Measurements from ENCODE around the gene ASIC4. TPM values are rescaled to one million over a fixed set of nuclear protein-coding genes. Genes with fewer than 3 reads are reported as not detected.

Gene ASIC4
- total and polyA plus RNA-seq, 2 experiments from 2014 or later: not detected

DNA sequence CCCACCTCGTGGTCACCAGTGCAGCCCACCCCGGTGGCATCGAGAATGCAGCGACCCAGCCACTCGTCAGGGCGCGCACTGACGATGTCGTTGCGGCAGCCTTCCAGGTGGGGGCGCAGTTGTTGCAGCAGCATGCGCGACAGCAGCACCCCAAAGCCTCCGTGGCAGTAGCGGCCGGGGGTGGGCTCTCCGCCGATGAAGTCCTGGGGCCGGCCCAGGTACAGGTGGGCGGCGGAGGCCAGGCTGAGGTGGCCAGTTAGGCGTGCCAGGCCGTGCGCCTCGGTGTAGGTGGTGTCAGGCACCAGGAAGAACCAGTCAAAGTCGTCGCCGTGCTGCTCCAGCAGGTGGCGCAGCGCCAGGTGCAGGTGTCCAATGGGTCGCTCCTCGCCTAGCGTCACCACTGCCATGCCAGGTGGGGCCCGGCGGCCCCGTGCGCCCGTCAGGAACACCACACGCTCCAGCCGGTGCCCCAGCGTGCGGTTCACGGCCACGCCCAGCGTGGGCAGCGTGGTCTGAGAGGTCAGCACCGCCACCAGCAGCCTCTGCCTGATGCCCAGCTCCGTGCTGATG, 27.4 kb downstream of the ASIC4 start:
- Histone ChIP-seq H3K9me2 (replicated peaks; ENCODE audit: insufficient read depth) (no peaks in the 10 kb centered on the region), H3K27ac (peak overlapping the region; percentile 93), H3K36me3 (replicated peaks; ENCODE audit: insufficient read depth, low read depth) (no peaks in the 10 kb centered on the region), H3K79me2 (peaks cover 16% of the 10 kb centered on the region), H3K9me3 (ENCODE audit: low read depth) (no peaks in the 10 kb centered on the region), H2AFZ (no peak overlapping the region), H3K4me1 (ENCODE audit: insufficient read depth) (peaks cover 24% of the 10 kb centered on the region), H4K20me1 (ENCODE audit: insufficient read depth, poor library complexity, severe bottlenecking) (peaks cover 21% of the 10 kb centered on the region), H3K27me3 (no peaks in the 10 kb centered on the region), H3K4me3 (peak overlapping the region; percentile 84), H3K4me2 (peak overlapping the region; percentile 88)
- peak; percentile 93 for DNase-seq (ENCODE audit: low spot score)
- 4% methylated on average over 40 of the region's 48 CpGs for WGBS (ENCODE audit: low lambda C conversion rate, missing lambda C conversion rate)
- TF ChIP-seq EZH2phosphoT487 (IDR thresholded peaks at IDR 0.05; ENCODE audit: low read depth, severe bottlenecking, unreplicated experiment): no peak
- TF ChIP-seq CTCF (IDR thresholded peaks at IDR 0.05; ENCODE audit: poor library complexity): peak; percentile 100

GRCh38 chr2:219542931-219543595, 28.8 kb downstream of the ASIC4 start:
- Histone ChIP-seq H3K27me3 (no peaks in the 10 kb centered on the region), H3K4me3 (peak overlapping the region; percentile 84), H3K27ac (peak overlapping the region; percentile 93), H3K4me1 (ENCODE audit: insufficient read depth) (peaks cover 20% of the 10 kb centered on the region), H3K4me2 (peak overlapping the region; percentile 88), H3K9me3 (ENCODE audit: low read depth) (no peaks in the 10 kb centered on the region), H2AFZ (peak overlapping the region; percentile 51), H3K9me2 (replicated peaks; ENCODE audit: insufficient read depth) (no peaks in the 10 kb centered on the region), H3K36me3 (replicated peaks; ENCODE audit: insufficient read depth, low read depth) (no peaks in the 10 kb centered on the region), H3K79me2 (peaks cover 16% of the 10 kb centered on the region), H4K20me1 (ENCODE audit: insufficient read depth, poor library complexity, severe bottlenecking) (peaks cover 21% of the 10 kb centered on the region)
- WGBS (ENCODE audit: low lambda C conversion rate, missing lambda C conversion rate): 2% methylated on average over 65 of the region's 66 CpGs
- DNase-seq (ENCODE audit: low spot score): peak; percentile 76
- no peak for TF ChIP-seq CTCF (IDR thresholded peaks at IDR 0.05; ENCODE audit: poor library complexity)
- no peak for TF ChIP-seq EZH2 (IDR thresholded peaks at IDR 0.05; ENCODE audit: borderline replicate concordance)
- no peak for TF ChIP-seq EZH2phosphoT487 (IDR thresholded peaks at IDR 0.05; ENCODE audit: low read depth, severe bottlenecking, unreplicated experiment)

DNA sequence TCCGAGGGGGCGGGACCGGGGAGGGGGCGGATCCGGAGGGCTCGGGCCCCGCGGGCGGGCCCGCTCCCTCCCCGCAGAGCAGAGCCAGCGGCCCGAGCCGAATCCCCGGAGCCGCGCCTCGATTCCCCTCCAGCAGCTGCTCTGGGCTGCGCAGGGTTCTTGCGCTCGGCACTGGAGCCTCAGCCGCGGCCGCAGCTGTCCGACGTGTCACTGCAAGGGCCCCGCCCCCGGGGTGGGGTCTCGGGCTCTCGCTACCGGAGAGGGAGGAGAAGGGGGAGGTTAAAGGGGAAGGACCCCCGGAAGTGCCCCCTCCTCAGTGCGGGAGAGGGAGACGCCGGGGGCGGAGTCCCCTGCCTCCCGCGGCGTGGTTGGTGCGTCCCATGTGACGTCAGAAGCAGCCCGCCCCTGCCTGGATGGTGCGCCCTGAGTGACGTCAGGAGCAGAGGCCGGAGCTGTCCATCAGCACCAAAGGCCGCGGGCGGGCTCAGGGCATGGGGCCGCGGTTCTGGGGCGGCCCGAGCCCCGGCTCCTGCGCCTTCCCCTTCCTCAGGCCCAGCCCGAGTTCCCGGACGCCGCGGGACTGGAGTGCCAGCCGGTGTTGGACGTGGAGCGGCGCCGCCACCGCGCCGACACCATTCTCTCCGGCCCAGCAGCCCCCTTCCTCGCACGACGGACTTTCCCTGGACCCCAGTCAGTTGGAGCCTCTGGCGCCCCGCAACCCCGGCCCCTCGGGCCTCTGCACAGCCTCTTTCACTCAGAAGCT, 29.5 kb downstream of the ASIC4 start, which contains the start of the genes CHPF and TMEM198:
Gene CHPF, minus strand, starts transcription at position 214 of the 763 bp plus-strand sequence. CDS start 271 bp downstream, outside the sequence.
Gene TMEM198, plus strand, starts transcription at position 433 of the 763 bp plus-strand sequence. CDS start 700 bp downstream, outside the sequence.
- Histone ChIP-seq H3K36me3 (replicated peaks; ENCODE audit: insufficient read depth, low read depth) (no peaks in the 10 kb centered on the region), H3K27me3 (no peaks in the 10 kb centered on the region), H3K4me1 (ENCODE audit: insufficient read depth) (peaks cover 13% of the 10 kb centered on the region), H3K9me2 (replicated peaks; ENCODE audit: insufficient read depth) (no peaks in the 10 kb centered on the region), H3K4me2 (peak within 1 kb of the TSS; percentile 89), H2AFZ (peak within 1 kb of the TSS; percentile 51), H3K79me2 (peaks cover 16% of the 10 kb centered on the region), H3K9me3 (ENCODE audit: low read depth) (no peaks in the 10 kb centered on the region), H3K4me3 (peak within 1 kb of the TSS; percentile 84), H3K27ac (peak within 1 kb of the TSS; percentile 93), H4K20me1 (ENCODE audit: insufficient read depth, poor library complexity, severe bottlenecking) (peaks cover 17% of the 10 kb centered on the region)
- TF ChIP-seq CTCF (IDR thresholded peaks at IDR 0.05; ENCODE audit: poor library complexity) (no peak), EZH2phosphoT487 (IDR thresholded peaks at IDR 0.05; ENCODE audit: low read depth, severe bottlenecking, unreplicated experiment) (no peak), EZH2 (IDR thresholded peaks at IDR 0.05; ENCODE audit: borderline replicate concordance) (no peak)
- DNase-seq (ENCODE audit: low spot score): peak; percentile 100
- WGBS (ENCODE audit: low lambda C conversion rate, missing lambda C conversion rate): 2% methylated on average over 41 of the region's 75 CpGs

Data from hepatocyte (in vitro differentiated cells).